H1 (cell line): ENCODE results near the gene VAV2. TPM values are rescaled to one million over a fixed set of nuclear protein-coding genes. Genes with fewer than 3 reads are reported as not detected.

Experiments
- CTCF ChIA-PET: fragments of 300-600 bp; sonication (Branson Sonifier 250); formaldehyde crosslinking; loops from one replicate; lab custom pipeline; 2021; ENCODE audit not compliant: partially characterized antibody; lab: Charles Lee
- POLR2A ChIA-PET: fragments of 300-600 bp; sonication (Branson Sonifier 250); formaldehyde crosslinking; loops from one replicate; lab custom pipeline; 2021; ENCODE audit warnings: inconsistent platforms; ENCODE audit not compliant: partially characterized antibody; lab: Charles Lee
- DNase-seq, 2 experiments: peaks; one replicate each; pipeline versions ENCODE4 v3.0.0 to v3.0.0-alpha.2; 2010 to 2022; ENCODE audit warnings: low spot score in 2 of 2, low read depth in 1 of 2, mixed read lengths in 1 of 2
- FAIRE-seq: peaks from 2 replicates; lab custom pipeline; 2011; peaks lifted over from hg19 to GRCh38; lab: Jason Lieb, UNC
- H2AFZ ChIP-seq: 2 replicates; pipeline ENCODE4 v1.8.1; 2012; ENCODE audit warnings: low read length, inconsistent platforms
- H2AK5ac ChIP-seq: 2 replicates; pipeline ENCODE4 v1.6.1; 2013; ENCODE audit warnings: low read depth, low read length
- H2BK120ac ChIP-seq: replicated peaks from 2 replicates; pipeline ENCODE3; 2013; ENCODE audit warnings: low read depth, low read length, inconsistent platforms
- H2BK12ac ChIP-seq: 2 replicates; pipeline ENCODE4 v1.6.1; 2013; ENCODE audit warnings: low read depth, low read length
- H2BK15ac ChIP-seq: 2 replicates; pipeline ENCODE4 v1.6.1; 2013; ENCODE audit warnings: low read length
- H2BK20ac ChIP-seq: 2 replicates; pipeline ENCODE4 v1.6.1; 2013; ENCODE audit warnings: low read length
- H2BK5ac ChIP-seq: 2 replicates; pipeline ENCODE4 v1.6.1; 2013; ENCODE audit warnings: low read depth, low read length
- H3K14ac ChIP-seq: 2 replicates; pipeline ENCODE4 v1.6.1; 2013; ENCODE audit warnings: inconsistent platforms; ENCODE audit not compliant: insufficient read length
- H3K18ac ChIP-seq: 2 replicates; pipeline ENCODE4 v1.6.1; 2013; ENCODE audit warnings: low read length; ENCODE audit errors: extremely low read depth
- H3K23ac ChIP-seq: 2 replicates; pipeline ENCODE4 v1.6.1; 2013; ENCODE audit warnings: inconsistent platforms; ENCODE audit not compliant: insufficient read length
- H3K23me2 ChIP-seq: 2 replicates; pipeline ENCODE4 v1.6.1; 2013; ENCODE audit warnings: low read depth, low read length
- H3K27ac ChIP-seq: 2 replicates; pipeline ENCODE4 v1.6.1; 2011; ENCODE audit warnings: low read depth, low read length, inconsistent platforms
- H3K27me3 ChIP-seq, 4 experiments: replicated peaks in 1 of 4; 1 replicate in 1 of 4; 2 replicates in 3 of 4; pipeline versions ENCODE4 v1.6.1 to v1.8.1; 2011 to 2013; ENCODE audit warnings: low read length in 3 of 4, mild to moderate bottlenecking in 3 of 4, inconsistent platforms in 2 of 4, mixed read lengths in 2 of 4, moderate library complexity in 1 of 4; ENCODE audit not compliant: control insufficient read depth in 3 of 4, insufficient read depth in 3 of 4; ENCODE audit errors: extremely low read depth in 1 of 4
- H3K36me3 ChIP-seq, 4 experiments: 2 replicates each; pipeline versions ENCODE4 v1.6.1 to v1.8.1; 2011 to 2013; ENCODE audit warnings: mild to moderate bottlenecking in 4 of 4, low read length in 3 of 4, moderate library complexity in 2 of 4, control low read depth in 1 of 4, inconsistent platforms in 1 of 4; ENCODE audit not compliant: insufficient read depth in 4 of 4, control insufficient read depth in 2 of 4
- H3K4ac ChIP-seq: replicated peaks from 2 replicates; pipeline ENCODE3; 2013; ENCODE audit warnings: low read length, low read depth, mixed read lengths, inconsistent platforms; ENCODE audit not compliant: insufficient read length
- H3K4me1 ChIP-seq, 4 experiments: replicated peaks in 1 of 4; 1 replicate in 1 of 4; 2 replicates in 3 of 4; pipeline versions ENCODE4 v1.6.1 to v1.8.1; 2011 to 2013; ENCODE audit warnings: low read length in 3 of 4, inconsistent platforms in 2 of 4, mixed read lengths in 1 of 4; ENCODE audit not compliant: insufficient read depth in 4 of 4, control insufficient read depth in 3 of 4
- H3K4me2 ChIP-seq, 2 experiments: 2 replicates each; pipeline versions ENCODE4 v1.6.1 to v1.8.1; 2011 to 2013; ENCODE audit warnings: low read depth in 2 of 2, low read length in 2 of 2, control low read depth in 1 of 2, inconsistent platforms in 1 of 2, mild to moderate bottlenecking in 1 of 2; ENCODE audit not compliant: insufficient read depth in 1 of 2
- H3K4me3 ChIP-seq, 4 experiments: fragments of 200-600, 300-600 bp in 1 of 4; sonication (generic), shearing (Covaris generic), sonication (Bioruptor Twin) in 1 of 4; 2 replicates each; pipeline versions ENCODE4 v1.5.1 to v1.8.1; 2011 to 2016; ENCODE audit warnings: low read length in 4 of 4, low read depth in 3 of 4, control low read depth in 2 of 4, inconsistent platforms in 2 of 4, mild to moderate bottlenecking in 2 of 4, mixed read lengths in 1 of 4, moderate library complexity in 1 of 4; ENCODE audit not compliant: insufficient read depth in 2 of 4; ENCODE audit errors: extremely low read depth in 1 of 4
- H3K56ac ChIP-seq: replicated peaks from 2 replicates; pipeline ENCODE3; 2013; ENCODE audit warnings: low read depth, mild to moderate bottlenecking, mixed read lengths, low read length, inconsistent platforms; ENCODE audit not compliant: insufficient read length
- H3K79me1 ChIP-seq: 2 replicates; pipeline ENCODE4 v1.6.1; 2013; ENCODE audit warnings: low read depth, low read length, control low read depth
- H3K79me2 ChIP-seq, 2 experiments: 2 replicates each; pipeline versions ENCODE4 v1.6.1 to v1.8.1; 2012 to 2013; ENCODE audit warnings: low read length in 2 of 2, mild to moderate bottlenecking in 2 of 2, inconsistent platforms in 1 of 2; ENCODE audit not compliant: insufficient read depth in 2 of 2, control insufficient read depth in 1 of 2
- H3K9ac ChIP-seq, 4 experiments: replicated peaks in 1 of 4; 1 replicate in 1 of 4; 2 replicates in 3 of 4; pipeline versions ENCODE4 v1.6.1 to v1.8.1; 2011 to 2013; ENCODE audit warnings: low read depth in 3 of 4, low read length in 3 of 4, control low read depth in 2 of 4, mild to moderate bottlenecking in 2 of 4, moderate library complexity in 2 of 4, inconsistent platforms in 1 of 4; ENCODE audit errors: extremely low read depth in 1 of 4
- H3K9me3 ChIP-seq, 2 experiments: 2 replicates each; pipeline versions ENCODE4 v1.6.1 to v1.8.1; 2012 to 2013; ENCODE audit warnings: mild to moderate bottlenecking in 2 of 2, moderate library complexity in 2 of 2, control low read depth in 1 of 2, inconsistent platforms in 1 of 2, low read depth in 1 of 2, low read length in 1 of 2, mixed read lengths in 1 of 2; ENCODE audit not compliant: insufficient read depth in 2 of 2
- H4K20me1 ChIP-seq, 2 experiments: replicated peaks in 1 of 2; 2 replicates each; pipeline versions ENCODE3 to v1.8.1; 2011 to 2013; ENCODE audit warnings: inconsistent platforms in 2 of 2, low read length in 2 of 2, mild to moderate bottlenecking in 1 of 2; ENCODE audit not compliant: insufficient read depth in 2 of 2, control insufficient read depth in 1 of 2
- H4K5ac ChIP-seq: 2 replicates; pipeline ENCODE4 v1.6.1; 2013; ENCODE audit warnings: low read length, low read depth, mixed read lengths, inconsistent platforms; ENCODE audit not compliant: insufficient read length
- H4K8ac ChIP-seq: 2 replicates; pipeline ENCODE4 v1.8.0; 2013; ENCODE audit warnings: mild to moderate bottlenecking, moderate library complexity, low read length, inconsistent platforms; ENCODE audit not compliant: insufficient read depth; ENCODE audit errors: extremely low read depth
- H4K91ac ChIP-seq: replicated peaks from 2 replicates; pipeline ENCODE3; 2013; ENCODE audit warnings: low read length, mixed read lengths, inconsistent platforms; ENCODE audit not compliant: insufficient read length
- ASH2L ChIP-seq: fragments of 200-600, 300-600 bp; sonication (generic); IDR thresholded peaks from one replicate; pipeline ENCODE4 v1.7.1; 2017; ENCODE audit warnings: low read length
- BCL11A ChIP-seq, 2 experiments: IDR thresholded peaks; one replicate each; pipeline ENCODE4 v1.6.1; 2011; ENCODE audit warnings: low read depth in 2 of 2, low read length in 2 of 2, mild to moderate bottlenecking in 2 of 2
- BRCA1 ChIP-seq: IDR thresholded peaks from 2 replicates; pipeline ENCODE4 v1.6.1; 2012; ENCODE audit warnings: low read depth, low read length, improper control_type of control experiment
- CHD2 ChIP-seq: IDR thresholded peaks from 2 replicates; pipeline ENCODE4 v1.6.1; 2012; ENCODE audit warnings: low read length, improper control_type of control experiment
- EP300 ChIP-seq, 2 experiments: IDR thresholded peaks; 1 replicate in 1 of 2; 2 replicates in 1 of 2; pipeline ENCODE4 v1.6.1; 2011 to 2012; ENCODE audit warnings: low read depth in 2 of 2, low read length in 2 of 2, mild to moderate bottlenecking in 2 of 2, borderline replicate concordance in 1 of 2, inconsistent platforms in 1 of 2, moderate library complexity in 1 of 2
- GTF2F1 ChIP-seq: IDR thresholded peaks from 2 replicates; pipeline ENCODE4 v1.6.1; 2012; ENCODE audit warnings: low read depth, low read length, improper control_type of control experiment, borderline replicate concordance
- KDM1A ChIP-seq: fragments of 200-600, 300-600 bp; sonication (generic); IDR thresholded peaks from 2 replicates; pipeline ENCODE4 v1.7.1; 2016; ENCODE audit warnings: mild to moderate bottlenecking, low read length, borderline replicate concordance
- MAFK ChIP-seq: IDR thresholded peaks from 2 replicates; pipeline ENCODE4 v1.6.1; 2012; ENCODE audit warnings: low read depth, mild to moderate bottlenecking, improper control_type of control experiment, low read length
- MAX ChIP-seq: IDR thresholded peaks from 2 replicates; pipeline ENCODE4 v1.6.1; 2012; ENCODE audit warnings: inconsistent platforms
- PHF8 ChIP-seq: fragments of 200-600 bp; sonication (generic); conservative IDR thresholded peaks from 2 replicates; pipeline ENCODE4 v1.7.1; 2012; ENCODE audit warnings: low read depth, mild to moderate bottlenecking, inconsistent platforms, low read length, moderate library complexity
- SP2 ChIP-seq: IDR thresholded peaks from 2 replicates; pipeline ENCODE4 v1.6.1; 2012; ENCODE audit warnings: mild to moderate bottlenecking, low read length, inconsistent platforms
- TAF1 ChIP-seq: IDR thresholded peaks from 2 replicates; pipeline ENCODE4 v1.6.1; 2011; ENCODE audit warnings: mild to moderate bottlenecking, low read depth, low read length
- YY1 ChIP-seq: IDR thresholded peaks from 2 replicates; pipeline ENCODE4 v1.6.1; 2011; ENCODE audit warnings: low read depth, mild to moderate bottlenecking, low read length
- WGBS, 2 experiments: shearing (Covaris generic) in 1 of 2; methylation state at CpG; one replicate each; pipeline versions ENCODE4 v1.1.6 to v1.1.7; 2013 to 2015; ENCODE audit warnings: low lambda C conversion rate in 2 of 2, mixed read lengths in 2 of 2, inconsistent platforms in 1 of 2, low coverage in 1 of 2, missing lambda C conversion rate in 1 of 2; ENCODE audit not compliant: insufficient replicate concordance in 2 of 2, insufficient coverage in 1 of 2, insufficient read length in 1 of 2; ENCODE audit errors: extremely low coverage in 1 of 2, missing lambda C conversion rate in 1 of 2; 5-methylcytosine and 5-hydroxymethylcytosine counted together
- polyA plus RNA-seq, 7 experiments: library from polyadenylated mRNA; depleted of rRNA in 3 of 7; stranded (reverse) in 5 of 7; unstranded in 2 of 7; fragments of >200 nt in 5 of 7; fragments of 200-250 nt in 2 of 7; gene quantifications; 1 replicate in 5 of 7; 2 replicates in 1 of 7; 4 replicates in 1 of 7; pipeline versions ENCODE4 v1.2.1 to v1.2.3, GENCODE V29; 2011 to 2013; ENCODE audit warnings: missing spikeins in 2 of 7, mixed read lengths in 2 of 7
- total RNA-seq: library from RNA; stranded (reverse); fragmentation: NEBNext Ultra II Directional; extraction: Animal tissue kit (Norgen Biotek cat#: 25700); gene quantifications from 2 replicates; pipeline ENCODE4 v1.2.1, GENCODE V29; 2021

Gene VAV2
- total and polyA plus RNA-seq, 2 of the 8 experiments (the other 6 are each of a cell fraction or from before 2014, with no cell fraction given), result 13.6 to 37.6 TPM

- Histone ChIP-seq H3K9me3 (no peaks in the 10 kb centered on the region), H3K14ac (no peak overlapping the region), H4K8ac (no peak overlapping the region), H3K23ac (no peak overlapping the region), H3K79me2 (peaks cover 0 to 5% of the 10 kb centered on the region in 2 experiments; a peak in 1 of 4 replicates), H4K5ac (no peak overlapping the region), H3K27ac (no peak overlapping the region), H2AFZ (no peak overlapping the region), H2BK12ac (no peak overlapping the region), H3K56ac (no peak overlapping the region), H3K18ac (no peak overlapping the region), H2BK120ac (no peak overlapping the region), H3K23me2 (peaks cover 8% of the 10 kb centered on the region; the same call in 1 of the 2 replicates), H2AK5ac (no peak overlapping the region), H3K4me2 (no peak overlapping the region), H3K79me1 (peaks cover 9% of the 10 kb centered on the region), H2BK20ac (no peak overlapping the region; the same call in 1 of the 2 replicates), H3K4me3 (no peak overlapping the region), H2BK5ac (peak overlapping the region; percentile 2; the same call in 1 of the 2 replicates), H3K36me3 (no peaks in the 10 kb centered on the region; a peak in 1 of 8 replicates), H4K20me1 (peaks cover 2 to 8% of the 10 kb centered on the region in 2 experiments), H3K4me1 (peaks cover 0 to 21% (median 13%) of the 10 kb centered on the region in 4 experiments; a peak in 6 of 7 replicates), H4K91ac (no peak overlapping the region), H3K9ac (no peak overlapping the region; a peak in 1 of 7 replicates), H3K27me3 (no peaks in the 10 kb centered on the region), H2BK15ac (no peak overlapping the region), H3K4ac (no peak overlapping the region)
- POLR2A ChIA-PET, result interaction anchor here (1.4 kb wide), 1 partner anchor 9 kb away, joined by 6 read pairs; no protein-coding TSS in a partner anchor
- DNase-seq (no peak), FAIRE-seq (no peak)
- 84% methylated on average over 17 of the region's 22 CpGs; no CpG with 5 or more reads in 1 of the 2 experiments for WGBS, 2 experiments
- CTCF ChIA-PET, result interaction anchor here (0.8 to 3.4 kb wide), 8 partner anchors 10 to 158 kb away, joined by 3 to 12 read pairs (median 3); no protein-coding TSS in a partner anchor
- TF ChIP-seq CHD2 (no peak), PHF8 (no peak), YY1 (no peak), MAX (no peak), MAFK (no peak), TAF1 (no peak), KDM1A (no peak), BCL11A (IDR thresholded peaks at IDR 0.05; ENCODE audit: low read depth in 2 of 2, low read length in 2 of 2) (no peak), ASH2L (no peak), EP300 (IDR thresholded peaks at IDR 0.05; ENCODE audit: borderline replicate concordance in 1 of 2, low read depth in 2 of 2, low read length in 2 of 2) (no peak), GTF2F1 (no peak), BRCA1 (no peak), SP2 (no peak)
These were observed 156.7 kb downstream of the VAV2 start for GRCh38 chr9:133835262-133835901.
